ENCODE measurements around the gene UXT. TPM values are rescaled to one million over a fixed set of nuclear protein-coding genes. Genes with fewer than 3 reads are reported as not detected.

Gene UXT
- polyA plus RNA-seq, 3 donors: 134 to 213 (median 174) TPM

GRCh38 chrX:47629419-47630200 is 29.4 kb downstream of the UXT start, which contains the start of gene CFP:
CFP (minus strand) TSS chrX:47629930; CDS start chrX:47629844, 86 bp downstream.
- Mint-ChIP-seq H3K27me3 (ENCODE audit: low read depth in 3 of 3) (peaks cover 0 to 3% (median 0%) of the 10 kb centered on the region in 3 donors), H3K27ac (peak within 1 kb of the TSS in 6 of 7 donors; percentile 90 to 97 (median 95)), H3K4me1 (peaks cover 60% of the 10 kb centered on the region), H3K36me3 (peaks cover 35 to 42% of the 10 kb centered on the region in 2 donors), H3K9me3 (peaks cover 0 to 3% (median 0%) of the 10 kb centered on the region in 7 donors), H3K4me3 (peak within 1 kb of the TSS; percentile 82 to 92)
- no peaks in the 10 kb centered on the region for H3K27me3 ChIP-seq (ENCODE audit: control insufficient read depth in 2 of 2, insufficient read depth in 2 of 2, low read length in 2 of 2)
- intact Hi-C loops (cut with micrococcal nuclease): loop anchor here (5.0 kb wide), 3 partner anchors 42 to 52 kb away; partner anchors contain the start of gene TIMP1 (in 1 of the 2)
- no peak for TF ChIP-seq CTCF (IDR thresholded peaks at IDR 0.05)
- peak within 1 kb of the TSS; percentile 66 for H3K9ac ChIP-seq (ENCODE audit: insufficient read depth, low read length, poor library complexity, severe bottlenecking)
- H3K4me2 ChIP-seq (replicated peaks; ENCODE audit: extremely low read depth, low read length, poor library complexity, severe bottlenecking): peak within 1 kb of the TSS; percentile 75
- H3K4me1 ChIP-seq (ENCODE audit: control insufficient read depth in 1 of 2, insufficient read depth in 2 of 2, low read length in 2 of 2): peaks cover 89 to 92% of the 10 kb centered on the region in 2 donors
- 0% methylated on average over 1 of the region's 14 CpGs for WGBS (ENCODE audit: insufficient coverage)
- peaks cover 36 to 37% of the 10 kb centered on the region in 2 donors for H3K36me3 ChIP-seq (replicated peaks in 1 of 2; ENCODE audit: control insufficient read depth in 1 of 2, insufficient read depth in 2 of 2, low read length in 2 of 2)
- DNase-seq: peak in 2 of 3 donors; percentile 50 to 52
- H3K27ac ChIP-seq (ENCODE audit: low read depth in 1 of 2, low read length in 2 of 2): peak within 1 kb of the TSS; percentile 88 to 96
- H2AFZ ChIP-seq (ENCODE audit: insufficient read depth, low read depth, low read length, poor library complexity, severe bottlenecking): no peak within 1 kb of the TSS
- H3K4me3 ChIP-seq (replicated peaks in 1 of 3; ENCODE audit: low read depth in 2 of 3, low read length in 3 of 3): peak within 1 kb of the TSS; percentile 70 to 90 (median 79)
- H3K9me3 ChIP-seq (replicated peaks in 1 of 2; ENCODE audit: control insufficient read depth in 1 of 2, insufficient read depth in 1 of 2, low read length in 2 of 2): no peaks in the 10 kb centered on the region
- peaks cover 37% of the 10 kb centered on the region for H4K20me1 ChIP-seq (ENCODE audit: insufficient read depth, low read length)
- peaks cover 38% of the 10 kb centered on the region for H3K79me2 ChIP-seq (ENCODE audit: insufficient read depth, low read length)

GRCh38 chrX:47628982-47629381 is 30.0 kb downstream of the UXT start:
- Histone ChIP-seq H3K79me2 (ENCODE audit: insufficient read depth, low read length) (peaks cover 38% of the 10 kb centered on the region), H4K20me1 (ENCODE audit: insufficient read depth, low read length) (peaks cover 44% of the 10 kb centered on the region), H3K4me3 (replicated peaks in 1 of 3; ENCODE audit: low read depth in 2 of 3, low read length in 3 of 3) (peak overlapping the region; percentile 70 to 90 (median 79)), H3K4me2 (replicated peaks; ENCODE audit: extremely low read depth, low read length, poor library complexity, severe bottlenecking) (peak overlapping the region; percentile 75), H3K4me1 (ENCODE audit: control insufficient read depth in 1 of 2, insufficient read depth in 2 of 2, low read length in 2 of 2) (peaks cover 87 to 92% of the 10 kb centered on the region in 2 donors), H3K9ac (ENCODE audit: insufficient read depth, low read length, poor library complexity, severe bottlenecking) (peak overlapping the region; percentile 66), H3K27me3 (ENCODE audit: control insufficient read depth in 2 of 2, insufficient read depth in 2 of 2, low read length in 2 of 2) (no peaks in the 10 kb centered on the region), H3K27ac (ENCODE audit: low read depth in 1 of 2, low read length in 2 of 2) (peak overlapping the region; percentile 88 to 96), H2AFZ (ENCODE audit: insufficient read depth, low read depth, low read length, poor library complexity, severe bottlenecking) (no peak overlapping the region), H3K36me3 (replicated peaks in 1 of 2; ENCODE audit: control insufficient read depth in 1 of 2, insufficient read depth in 2 of 2, low read length in 2 of 2) (peaks cover 38 to 39% of the 10 kb centered on the region in 2 donors), H3K9me3 (replicated peaks in 1 of 2; ENCODE audit: control insufficient read depth in 1 of 2, insufficient read depth in 1 of 2, low read length in 2 of 2) (no peaks in the 10 kb centered on the region)
- Mint-ChIP-seq H3K27ac (peak overlapping the region in 6 of 7 donors; percentile 73 to 95 (median 83)), H3K9me3 (peaks cover 0 to 3% (median 0%) of the 10 kb centered on the region in 7 donors), H3K36me3 (peaks cover 38 to 46% of the 10 kb centered on the region in 2 donors), H3K4me1 (peaks cover 64% of the 10 kb centered on the region), H3K4me3 (peak overlapping the region; percentile 82 to 92), H3K27me3 (ENCODE audit: low read depth in 3 of 3) (peaks cover 0 to 3% (median 2%) of the 10 kb centered on the region in 3 donors)
- intact Hi-C loops (cut with micrococcal nuclease): loop anchor here in 1 of 2 donors (5.0 kb wide), 1 partner anchor 42 kb away; no protein-coding TSS in a partner anchor
- TF ChIP-seq CTCF (IDR thresholded peaks at IDR 0.05): no peak
- no CpG with 5 or more reads among the region's 1 CpG for WGBS (ENCODE audit: insufficient coverage)
- peak in 1 of 3 donors; percentile 54 for DNase-seq

All from CD14-positive monocyte (primary cell).